ENCODE measurements around the gene POLD3.

DNA sequence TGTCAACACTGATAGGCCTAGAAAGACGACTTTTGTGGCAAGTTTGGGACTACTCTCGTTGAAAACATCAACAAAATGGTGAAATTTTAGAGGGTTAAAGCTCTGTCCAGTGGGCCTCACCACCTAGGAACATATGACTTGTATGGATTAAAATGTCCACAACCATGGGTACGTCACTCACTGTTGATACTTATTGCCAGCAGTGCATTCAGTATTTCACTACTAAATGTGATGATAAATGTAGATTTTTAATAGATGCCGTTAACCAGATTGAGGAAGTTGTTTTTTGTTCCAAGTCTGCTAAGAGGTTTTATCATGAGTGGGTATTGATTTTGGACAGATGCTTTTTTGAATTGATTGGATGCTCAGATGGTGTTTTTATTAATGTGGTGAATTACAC lies 33.7 kb downstream of the POLD3 start:
- TF ChIP-seq, protein P1, sequence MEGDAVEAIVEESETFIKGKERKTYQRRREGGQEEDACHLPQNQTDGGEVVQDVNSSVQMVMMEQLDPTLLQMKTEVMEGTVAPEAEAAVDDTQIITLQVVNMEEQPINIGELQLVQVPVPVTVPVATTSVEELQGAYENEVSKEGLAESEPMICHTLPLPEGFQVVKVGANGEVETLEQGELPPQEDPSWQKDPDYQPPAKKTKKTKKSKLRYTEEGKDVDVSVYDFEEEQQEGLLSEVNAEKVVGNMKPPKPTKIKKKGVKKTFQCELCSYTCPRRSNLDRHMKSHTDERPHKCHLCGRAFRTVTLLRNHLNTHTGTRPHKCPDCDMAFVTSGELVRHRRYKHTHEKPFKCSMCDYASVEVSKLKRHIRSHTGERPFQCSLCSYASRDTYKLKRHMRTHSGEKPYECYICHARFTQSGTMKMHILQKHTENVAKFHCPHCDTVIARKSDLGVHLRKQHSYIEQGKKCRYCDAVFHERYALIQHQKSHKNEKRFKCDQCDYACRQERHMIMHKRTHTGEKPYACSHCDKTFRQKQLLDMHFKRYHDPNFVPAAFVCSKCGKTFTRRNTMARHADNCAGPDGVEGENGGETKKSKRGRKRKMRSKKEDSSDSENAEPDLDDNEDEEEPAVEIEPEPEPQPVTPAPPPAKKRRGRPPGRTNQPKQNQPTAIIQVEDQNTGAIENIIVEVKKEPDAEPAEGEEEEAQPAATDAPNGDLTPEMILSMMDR (IDR thresholded peaks at IDR 0.05), result no peak
- no peak for TF ChIP-seq POLR2A (IDR thresholded peaks at IDR 0.05)

Data from Peyer's patch (tissue), 4 donors.